ENCODE measurements around the gene PDE1A. TPM values are rescaled to one million over a fixed set of nuclear protein-coding genes. Genes with fewer than 3 reads are reported as not detected.

The PDE1A gene
- total RNA-seq, 1 experiment from 2014 or later, result not detected

DNA sequence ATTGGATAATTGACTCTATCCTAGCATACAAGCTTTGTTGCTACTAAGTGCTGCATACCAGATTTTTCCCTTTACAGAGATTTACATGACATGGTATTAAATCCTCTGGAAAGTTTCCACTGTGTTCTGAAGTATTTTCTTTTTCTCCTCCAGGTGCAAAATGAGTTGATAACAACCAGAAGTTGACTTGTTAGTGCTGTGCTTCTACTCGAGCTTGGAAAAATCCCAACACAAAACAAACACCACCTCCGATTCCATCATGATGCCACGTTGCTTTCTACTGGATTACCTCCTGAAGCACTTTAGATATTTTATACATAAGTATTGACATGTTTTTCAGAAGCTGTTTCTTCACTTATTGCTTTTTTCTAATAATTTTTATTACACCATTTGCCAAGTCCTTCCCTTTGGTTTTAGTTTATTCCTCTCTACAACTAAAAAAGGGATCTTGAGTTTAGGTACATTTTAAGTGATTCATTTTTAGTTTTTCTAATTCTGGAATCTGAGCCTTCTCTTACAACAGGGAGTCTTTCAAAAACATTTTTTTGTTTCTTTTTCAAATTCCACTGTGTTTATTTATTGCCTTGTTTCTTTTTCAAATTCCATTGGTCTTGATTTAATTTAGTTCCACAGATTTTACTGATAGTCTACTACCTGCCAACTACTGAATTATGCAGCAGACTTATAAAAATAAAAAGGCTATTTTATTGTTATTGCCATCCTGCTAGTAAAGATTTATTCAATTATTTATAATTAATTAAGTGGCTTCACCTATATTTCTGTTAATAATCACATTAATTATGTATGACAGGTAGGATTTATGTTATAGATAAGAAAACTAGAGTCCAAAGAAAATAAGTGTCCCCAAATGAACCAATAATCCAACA is 297.8 kb downstream of the PDE1A start:
- Histone ChIP-seq H3K9me3 (ENCODE audit: low read length) (no peaks in the 10 kb centered on the region), H3K27ac (ENCODE audit: low read length) (no peak overlapping the region), H3F3A (ENCODE audit: low read length, unreplicated experiment) (no peaks in the 10 kb centered on the region), H3K9me2 (replicated peaks; ENCODE audit: low read length) (no peaks in the 10 kb centered on the region), H3K79me2 (ENCODE audit: low read length) (no peaks in the 10 kb centered on the region), H3K4me2 (ENCODE audit: low read length) (no peak overlapping the region), H2AFZ (ENCODE audit: low read length) (no peak overlapping the region), H3K4me3 (ENCODE audit: low read length) (no peak overlapping the region), H3K4me1 (ENCODE audit: insufficient read depth, low read length) (peaks cover 15% of the 10 kb centered on the region), H3K36me3 (ENCODE audit: low read depth, low read length) (no peaks in the 10 kb centered on the region), H3K9ac (ENCODE audit: low read length) (no peak overlapping the region), H3K27me3 (ENCODE audit: low read length) (no peaks in the 10 kb centered on the region), H4K20me1 (ENCODE audit: low read length) (no peaks in the 10 kb centered on the region)
- ChIA-PET CTCF (no interaction called here), POLR2A (ENCODE audit: unreplicated experiment) (no interaction called here)
- intact Hi-C loops (cut with micrococcal nuclease), result loop anchor here (5.0 kb wide), 2 partner anchors 52 to 177 kb away; no protein-coding TSS in a partner anchor
- no peak for DNase-seq
- ATAC-seq, result no peak
- BruUV-seq (replicated peaks), result no TSS peak
- TF ChIP-seq, protein P1, sequence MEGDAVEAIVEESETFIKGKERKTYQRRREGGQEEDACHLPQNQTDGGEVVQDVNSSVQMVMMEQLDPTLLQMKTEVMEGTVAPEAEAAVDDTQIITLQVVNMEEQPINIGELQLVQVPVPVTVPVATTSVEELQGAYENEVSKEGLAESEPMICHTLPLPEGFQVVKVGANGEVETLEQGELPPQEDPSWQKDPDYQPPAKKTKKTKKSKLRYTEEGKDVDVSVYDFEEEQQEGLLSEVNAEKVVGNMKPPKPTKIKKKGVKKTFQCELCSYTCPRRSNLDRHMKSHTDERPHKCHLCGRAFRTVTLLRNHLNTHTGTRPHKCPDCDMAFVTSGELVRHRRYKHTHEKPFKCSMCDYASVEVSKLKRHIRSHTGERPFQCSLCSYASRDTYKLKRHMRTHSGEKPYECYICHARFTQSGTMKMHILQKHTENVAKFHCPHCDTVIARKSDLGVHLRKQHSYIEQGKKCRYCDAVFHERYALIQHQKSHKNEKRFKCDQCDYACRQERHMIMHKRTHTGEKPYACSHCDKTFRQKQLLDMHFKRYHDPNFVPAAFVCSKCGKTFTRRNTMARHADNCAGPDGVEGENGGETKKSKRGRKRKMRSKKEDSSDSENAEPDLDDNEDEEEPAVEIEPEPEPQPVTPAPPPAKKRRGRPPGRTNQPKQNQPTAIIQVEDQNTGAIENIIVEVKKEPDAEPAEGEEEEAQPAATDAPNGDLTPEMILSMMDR (conservative IDR thresholded peaks at IDR 0.05; ENCODE audit: low read depth, low read length), result no peak
- TF ChIP-seq EZH2 (IDR thresholded peaks at IDR 0.05; ENCODE audit: low read length, unreplicated experiment), result no peak
- TF ChIP-seq EZH2phosphoT487 (IDR thresholded peaks at IDR 0.05; ENCODE audit: borderline replicate concordance, low read length), result no peak

DNA sequence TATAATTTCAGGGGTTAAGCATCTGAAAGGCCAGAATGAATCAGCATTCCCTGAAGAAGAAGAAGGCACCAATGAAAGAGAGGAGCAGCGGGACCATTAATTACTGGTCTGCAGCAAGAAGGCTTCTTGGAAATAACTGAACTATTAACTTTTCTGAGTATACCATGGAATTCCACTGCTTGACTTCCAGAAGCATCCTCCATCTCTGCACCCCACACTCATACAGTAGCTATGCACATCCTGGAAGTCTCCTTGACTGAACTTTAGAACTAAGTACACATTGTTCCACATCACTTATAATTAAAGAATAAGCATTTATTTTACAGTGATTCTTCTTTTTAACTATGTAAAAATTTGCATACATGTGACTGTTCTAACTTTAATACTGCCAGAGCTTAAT is 309.6 kb downstream of the PDE1A start:
- ATAC-seq (no peak), DNase-seq (no peak)
- Histone ChIP-seq H3F3A (ENCODE audit: low read length, unreplicated experiment) (no peaks in the 10 kb centered on the region), H4K20me1 (ENCODE audit: low read length) (no peaks in the 10 kb centered on the region), H3K9me3 (ENCODE audit: low read length) (no peaks in the 10 kb centered on the region), H3K4me3 (ENCODE audit: low read length) (no peak overlapping the region), H3K9me2 (replicated peaks; ENCODE audit: low read length) (no peaks in the 10 kb centered on the region), H2AFZ (ENCODE audit: low read length) (no peak overlapping the region), H3K4me2 (ENCODE audit: low read length) (no peak overlapping the region), H3K27me3 (ENCODE audit: low read length) (no peaks in the 10 kb centered on the region), H3K27ac (ENCODE audit: low read length) (no peak overlapping the region), H3K36me3 (ENCODE audit: low read depth, low read length) (no peaks in the 10 kb centered on the region), H3K79me2 (ENCODE audit: low read length) (no peaks in the 10 kb centered on the region), H3K4me1 (ENCODE audit: insufficient read depth, low read length) (no peaks in the 10 kb centered on the region), H3K9ac (ENCODE audit: low read length) (no peak overlapping the region)
- no TSS peak for BruUV-seq (replicated peaks)
- ChIA-PET CTCF (no interaction called here), POLR2A (ENCODE audit: unreplicated experiment) (interaction anchor here (0.7 kb wide), 1 partner anchor 35 kb away, joined by 3 read pairs; no protein-coding TSS in a partner anchor)
- intact Hi-C loops (cut with micrococcal nuclease), result no loop called here
- no peak for TF ChIP-seq EZH2phosphoT487 (IDR thresholded peaks at IDR 0.05; ENCODE audit: borderline replicate concordance, low read length)
- TF ChIP-seq EZH2 (IDR thresholded peaks at IDR 0.05; ENCODE audit: low read length, unreplicated experiment), result no peak
- TF ChIP-seq, protein P1 (conservative IDR thresholded peaks at IDR 0.05; ENCODE audit: low read depth, low read length), result no peak

DNA sequence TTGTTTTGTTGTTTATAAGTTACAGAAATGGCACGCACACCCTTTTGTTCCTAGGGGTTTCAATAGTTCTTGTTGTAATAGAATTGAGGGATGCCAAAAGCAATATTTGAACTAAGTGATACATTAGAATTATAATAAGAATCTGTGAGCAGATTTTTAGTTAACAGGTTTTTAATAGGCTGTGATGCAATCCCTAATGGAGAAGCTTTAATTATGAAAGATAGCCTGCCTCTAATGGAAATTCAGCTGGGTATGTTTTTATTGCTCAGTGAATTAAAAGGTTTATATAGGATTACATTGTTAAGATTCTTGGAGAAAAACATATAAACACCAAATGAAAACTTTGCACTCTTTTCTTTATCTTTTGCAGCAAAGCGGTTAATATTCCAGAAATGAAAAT is 310.1 kb downstream of the PDE1A start:
- Histone ChIP-seq H4K20me1 (ENCODE audit: low read length) (no peaks in the 10 kb centered on the region), H3K4me2 (ENCODE audit: low read length) (no peak overlapping the region), H3K4me1 (ENCODE audit: insufficient read depth, low read length) (no peaks in the 10 kb centered on the region), H3K79me2 (ENCODE audit: low read length) (no peaks in the 10 kb centered on the region), H3K36me3 (ENCODE audit: low read depth, low read length) (no peaks in the 10 kb centered on the region), H3K9me3 (ENCODE audit: low read length) (no peaks in the 10 kb centered on the region), H2AFZ (ENCODE audit: low read length) (no peak overlapping the region), H3K4me3 (ENCODE audit: low read length) (no peak overlapping the region), H3K27ac (ENCODE audit: low read length) (no peak overlapping the region), H3K9ac (ENCODE audit: low read length) (no peak overlapping the region), H3K27me3 (ENCODE audit: low read length) (no peaks in the 10 kb centered on the region), H3K9me2 (replicated peaks; ENCODE audit: low read length) (no peaks in the 10 kb centered on the region), H3F3A (ENCODE audit: low read length, unreplicated experiment) (no peaks in the 10 kb centered on the region)
- TF ChIP-seq EZH2 (IDR thresholded peaks at IDR 0.05; ENCODE audit: low read length, unreplicated experiment) (no peak), EZH2phosphoT487 (IDR thresholded peaks at IDR 0.05; ENCODE audit: borderline replicate concordance, low read length) (no peak)
- TF ChIP-seq, protein P1 (conservative IDR thresholded peaks at IDR 0.05; ENCODE audit: low read depth, low read length), result no peak
- BruUV-seq (replicated peaks), result no TSS peak
- intact Hi-C loops (cut with micrococcal nuclease), result no loop called here
- CTCF ChIA-PET, result no interaction called here
- POLR2A ChIA-PET (ENCODE audit: unreplicated experiment), result interaction anchor here (0.7 kb wide), 1 partner anchor 35 kb away, joined by 3 read pairs; no protein-coding TSS in a partner anchor
- ATAC-seq, result no peak
- DNase-seq, result no peak

Measured in PC-3 (cell line).